GM19238 (cell line): ENCODE data around the gene FRYL.
"Not testable (repeated sequence)": the region's sequence is repeated elsewhere in the genome, so short reads cannot be mapped to it uniquely, and the experiment has no call there.

ENCODE experiments used
- DNase-seq: peaks from one replicate; pipeline ENCODE4 v3.0.0; 2011; ENCODE audit warnings: low spot score; ENCODE audit not compliant: insufficient read length

Gene FRYL

DNA sequence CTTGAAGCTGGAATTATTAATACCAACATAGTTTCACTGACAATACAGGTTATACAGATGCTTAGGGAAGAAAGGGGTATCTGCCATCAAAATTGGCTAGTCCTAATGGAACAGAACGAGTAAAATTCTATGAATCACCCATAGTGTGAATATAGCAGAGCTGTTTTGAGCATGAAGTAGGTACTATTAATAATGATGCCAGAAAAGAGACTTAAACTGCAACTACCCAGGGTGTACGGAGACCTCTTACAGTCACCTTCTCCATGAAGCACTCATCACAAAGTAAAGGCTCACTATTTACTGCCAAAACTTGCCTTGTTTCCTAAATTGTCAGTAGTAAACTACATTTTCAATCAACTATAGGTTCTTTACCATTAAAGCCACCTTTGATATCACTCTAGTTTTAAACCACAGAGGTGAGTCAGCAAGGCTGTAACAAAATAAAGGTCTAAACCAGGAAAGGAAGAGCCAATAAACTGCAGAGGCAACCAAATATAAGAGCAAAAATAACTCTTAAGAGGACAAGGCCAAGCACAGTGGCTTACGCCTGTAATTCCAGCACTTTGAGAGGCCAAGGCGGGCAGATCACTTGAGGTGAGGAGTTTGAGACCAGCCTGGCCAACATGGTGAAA is 114.4 kb downstream of the FRYL start:
- no peak for DNase-seq

DNA sequence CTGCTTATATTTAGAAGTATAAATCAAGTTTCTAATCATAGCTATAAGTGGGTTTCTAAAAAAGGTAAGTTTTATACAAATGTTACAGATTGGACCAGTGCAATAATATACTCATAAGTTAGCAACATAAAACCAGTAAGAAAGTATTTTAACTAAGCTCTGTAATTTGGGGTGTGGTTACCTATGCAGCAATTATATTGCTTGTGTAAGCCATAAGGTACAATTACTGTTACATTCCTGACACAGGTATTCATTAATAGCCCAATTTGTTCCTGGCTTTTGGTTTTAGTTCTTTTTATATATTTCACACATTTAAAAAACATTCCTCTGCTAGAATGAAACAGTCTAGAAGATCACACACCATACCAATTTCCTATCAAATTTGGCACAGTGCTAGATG is 115.1 kb downstream of the FRYL start:
- DNase-seq = no peak

DNA sequence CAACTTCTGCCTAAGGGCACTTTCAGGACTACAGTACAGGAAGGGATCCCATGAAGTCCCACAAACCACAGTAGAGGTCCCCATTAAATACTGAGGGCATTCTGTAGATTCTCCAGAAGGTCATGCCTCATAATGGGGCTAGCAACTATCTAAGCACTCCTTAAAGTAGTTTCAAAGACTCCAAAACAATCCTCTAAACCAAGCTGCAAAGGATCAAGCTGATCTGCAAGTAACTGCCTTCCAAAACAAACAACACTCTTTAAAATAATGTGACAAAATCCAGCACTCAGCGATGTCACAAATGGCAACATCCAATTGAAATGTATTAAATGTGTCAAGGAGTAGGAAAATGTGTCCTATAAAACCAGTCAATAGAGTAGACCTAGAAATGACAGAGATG is 118.7 kb downstream of the FRYL start:
- no peak for DNase-seq

DNA sequence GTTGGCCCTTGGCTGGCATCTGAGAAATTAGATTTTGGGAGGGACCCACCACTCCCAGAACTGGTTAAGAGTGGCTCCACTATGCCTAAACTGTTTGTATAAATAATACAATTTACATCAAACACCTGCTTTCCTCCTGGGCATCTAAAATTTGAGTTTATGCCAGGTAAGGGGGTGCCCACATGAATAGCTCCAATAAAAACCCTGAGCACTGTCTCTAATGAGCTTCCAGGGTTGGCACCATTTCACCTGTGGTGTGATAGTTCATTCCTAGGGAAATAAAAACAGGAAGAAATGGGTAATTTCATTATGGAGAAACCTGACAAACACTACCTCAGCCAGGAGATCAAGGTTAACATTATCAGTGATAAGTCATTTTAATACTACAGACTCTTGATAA is 119.7 kb downstream of the FRYL start:
- no peak for DNase-seq

DNA sequence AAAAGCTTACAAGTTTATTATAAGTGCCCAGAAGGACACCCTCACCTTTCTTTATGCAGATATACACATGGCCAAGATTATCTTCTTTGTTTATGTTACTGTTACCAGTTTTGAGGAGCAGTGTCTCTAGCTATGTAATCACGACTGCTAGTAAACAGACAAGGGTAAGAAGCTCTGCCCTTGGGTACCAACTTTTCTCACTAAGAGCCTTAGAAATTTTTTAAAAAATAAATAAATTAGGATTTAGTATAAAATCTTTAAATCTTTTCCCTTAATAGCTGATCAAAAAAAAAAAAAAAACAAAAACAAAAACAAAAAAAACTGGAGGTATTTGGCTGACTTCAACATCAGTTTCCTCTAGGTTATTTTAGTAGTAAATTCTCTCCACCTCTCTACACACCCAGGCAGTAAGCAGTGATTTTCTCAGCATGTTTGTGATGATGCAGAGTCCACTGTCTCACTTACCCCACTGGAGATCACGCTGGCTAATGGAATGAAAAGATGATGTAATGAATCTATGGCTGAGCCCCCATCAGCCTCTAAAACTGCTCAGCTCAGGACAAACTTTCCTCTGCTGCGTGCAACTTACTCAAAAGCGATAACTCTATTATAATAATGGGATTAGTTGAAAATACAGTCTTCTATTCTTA is 125.9 kb downstream of the FRYL start:
- no peak for DNase-seq

DNA sequence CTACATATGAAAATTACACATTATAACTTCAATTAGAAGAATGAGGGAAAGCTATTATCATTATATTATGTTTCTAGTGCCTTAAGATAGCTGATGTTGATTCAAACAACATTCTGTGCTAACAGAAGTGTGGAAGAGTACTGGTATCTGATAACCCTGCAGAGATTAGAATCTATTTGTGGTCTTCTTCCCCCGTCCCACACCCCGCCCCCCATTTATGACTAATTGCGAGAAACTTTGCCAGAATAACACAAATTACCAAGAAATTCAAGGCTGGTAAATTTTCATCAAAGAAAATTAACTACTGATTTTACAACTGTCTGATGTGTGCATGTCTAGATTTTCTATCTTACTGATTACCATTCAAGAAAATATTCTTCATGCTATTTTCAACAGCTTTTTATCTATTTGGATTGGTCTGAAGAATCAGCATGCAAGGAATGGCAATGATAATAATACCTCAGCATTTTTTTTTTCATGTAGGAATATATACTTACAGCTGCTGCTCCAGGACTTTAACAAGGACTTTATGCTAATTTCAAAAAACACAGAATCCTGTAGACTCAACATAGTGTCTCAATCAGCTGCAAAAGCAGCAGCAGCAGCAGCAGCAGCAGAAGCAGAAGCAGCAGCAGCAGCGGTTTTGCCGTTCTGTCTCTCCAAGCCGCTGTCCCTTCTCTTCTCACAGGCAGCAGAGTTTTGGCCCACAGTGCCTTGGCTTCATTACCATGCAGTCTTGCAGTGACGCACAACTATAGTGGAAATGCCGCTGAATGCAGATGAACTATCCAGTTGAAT is 126.7 kb downstream of the FRYL start:
- no peak for DNase-seq

DNA sequence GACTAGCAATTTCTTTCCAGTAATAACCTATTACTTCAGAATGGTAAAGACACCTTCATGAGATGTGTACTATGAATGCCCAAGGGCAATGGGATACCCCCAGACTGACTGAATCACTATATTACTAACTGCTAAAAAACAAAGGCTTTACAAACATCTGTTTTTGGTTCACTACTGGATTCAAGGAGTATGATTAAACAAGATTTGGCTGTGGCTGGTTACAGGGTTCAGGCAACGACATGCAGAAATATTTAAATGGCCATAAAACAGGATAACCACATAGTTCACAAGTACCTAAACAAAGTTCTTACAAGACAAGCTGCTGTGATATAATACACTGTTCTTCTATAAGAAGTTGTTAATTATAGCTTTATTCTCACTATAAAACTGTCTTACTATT is 128.2 kb downstream of the FRYL start:
- DNase-seq = no peak

DNA sequence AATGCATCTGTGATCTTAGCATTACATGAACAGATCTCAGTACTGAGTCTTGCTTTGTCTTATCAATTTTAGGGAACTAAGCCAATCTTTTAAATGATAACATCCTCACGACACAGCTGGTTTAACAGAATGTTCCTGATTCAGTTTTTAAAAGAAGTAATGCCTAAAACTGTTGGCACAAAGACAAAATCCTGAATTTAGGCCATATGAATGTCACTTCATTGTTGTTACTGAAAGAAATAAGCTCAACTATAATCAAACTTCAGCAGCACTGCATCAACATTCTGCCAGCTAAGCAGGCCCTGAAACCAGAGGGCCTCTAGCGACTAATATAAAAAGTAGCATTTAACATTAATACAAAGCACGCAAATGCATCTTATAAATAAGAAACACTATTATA is 130.6 kb downstream of the FRYL start:
- DNase-seq = no peak

DNA sequence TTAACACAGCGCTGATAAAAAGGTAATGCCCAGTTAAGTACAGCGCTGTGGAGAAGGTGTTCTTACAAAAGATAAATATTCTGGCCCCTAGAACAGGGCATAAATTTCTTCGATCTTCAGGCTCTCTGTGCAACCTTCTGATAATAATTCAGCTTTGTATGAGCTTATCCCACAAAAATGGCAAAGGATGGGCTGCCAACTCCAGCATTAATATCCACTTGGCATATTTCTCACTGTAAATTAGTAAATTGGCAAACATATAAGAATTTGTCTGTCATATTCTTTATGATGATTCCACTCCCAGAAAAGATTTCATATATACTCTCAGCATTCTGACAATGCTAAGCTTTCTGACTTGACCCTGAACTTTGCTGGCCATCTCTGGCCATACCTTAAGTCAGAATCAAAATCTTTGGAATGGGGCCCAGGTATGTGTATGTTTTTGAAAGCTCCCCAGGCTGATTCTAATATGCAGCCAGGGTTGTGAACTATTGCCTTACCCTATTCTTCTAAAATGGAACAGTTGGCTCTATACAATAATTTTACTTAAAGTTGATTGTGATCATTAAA is 134.8 kb downstream of the FRYL start:
- no peak for DNase-seq

DNA sequence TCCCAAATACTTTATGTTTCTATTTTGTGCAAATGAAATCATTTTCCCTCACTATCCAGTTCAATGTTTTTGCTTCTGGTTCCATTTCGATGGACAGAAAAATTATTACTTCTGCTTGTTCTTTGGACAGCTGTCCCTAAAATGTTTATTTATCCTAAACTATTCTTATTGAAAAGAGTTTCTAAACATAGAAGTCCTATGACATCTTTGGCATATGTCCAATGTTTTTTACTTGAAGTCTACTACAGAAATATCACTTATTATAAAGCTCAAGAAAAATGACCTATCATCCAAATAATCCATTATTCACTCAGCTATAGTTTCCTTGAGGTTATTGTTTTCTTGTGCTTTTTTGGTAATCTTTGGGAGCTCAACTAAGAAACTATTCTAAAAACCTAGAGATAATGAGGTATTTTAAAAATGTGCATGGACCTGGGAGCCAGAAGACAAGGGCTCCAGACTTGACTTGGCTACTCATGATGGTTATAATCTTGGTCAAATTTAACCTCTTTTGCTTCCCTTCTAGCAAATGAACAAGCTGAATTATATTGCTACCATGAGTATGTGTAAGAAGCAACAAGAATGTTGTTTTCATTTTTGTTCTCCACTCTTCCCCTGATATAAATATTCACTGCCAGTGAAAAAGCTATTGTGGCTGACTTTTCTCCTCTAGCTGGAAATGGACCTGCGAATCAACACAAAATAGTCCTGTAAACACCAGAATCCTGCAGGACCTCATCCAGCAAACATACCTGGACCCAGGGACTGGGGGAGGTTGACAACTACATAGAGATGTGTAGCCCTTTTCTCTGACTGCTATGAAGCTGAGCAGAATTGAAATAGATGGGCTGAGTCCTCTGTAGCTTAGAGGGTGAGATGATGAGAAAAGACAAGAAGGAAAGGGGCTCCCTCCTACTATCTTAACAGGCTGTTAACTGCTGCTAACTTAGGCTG is 137.4 kb downstream of the FRYL start:
- no peak for DNase-seq

DNA sequence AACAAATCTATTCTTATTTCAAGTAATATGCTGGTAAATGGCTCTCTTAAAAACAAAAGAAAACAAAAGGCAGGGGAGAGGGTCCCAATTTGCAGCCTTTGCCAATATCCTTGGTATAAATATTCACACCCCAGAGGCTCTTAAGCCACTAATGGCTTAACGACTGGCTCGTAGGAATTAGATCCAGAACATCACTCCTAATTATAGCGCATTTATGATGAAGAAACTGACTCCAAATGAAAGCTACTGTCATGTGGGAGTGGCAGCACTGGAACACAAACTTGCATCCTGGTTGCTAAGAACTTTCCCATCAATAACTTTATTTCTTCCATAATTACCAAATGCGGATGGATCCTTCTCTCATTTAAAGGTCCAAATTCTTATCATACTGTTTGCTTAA is 138.7 kb downstream of the FRYL start:
- no peak for DNase-seq

DNA sequence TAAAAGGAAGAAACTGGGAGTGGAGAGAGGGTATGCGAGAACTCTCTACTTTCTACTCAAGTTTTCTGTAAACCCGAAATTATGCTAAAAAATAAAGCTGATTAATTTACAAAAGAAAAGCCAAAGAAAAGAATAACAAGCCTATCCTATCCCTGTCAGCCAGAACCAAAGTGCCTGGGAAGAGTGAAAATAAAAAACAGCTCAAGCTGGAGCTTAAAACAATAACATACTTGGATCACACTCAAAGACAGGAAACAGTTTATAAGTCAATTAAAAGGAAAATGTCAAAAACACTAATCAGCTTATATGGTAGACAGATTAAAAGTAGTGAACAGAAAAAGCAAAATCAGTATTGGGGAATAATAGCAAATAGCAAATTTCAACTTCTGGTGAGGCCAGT is 139.4 kb downstream of the FRYL start:
- no peak for DNase-seq

DNA sequence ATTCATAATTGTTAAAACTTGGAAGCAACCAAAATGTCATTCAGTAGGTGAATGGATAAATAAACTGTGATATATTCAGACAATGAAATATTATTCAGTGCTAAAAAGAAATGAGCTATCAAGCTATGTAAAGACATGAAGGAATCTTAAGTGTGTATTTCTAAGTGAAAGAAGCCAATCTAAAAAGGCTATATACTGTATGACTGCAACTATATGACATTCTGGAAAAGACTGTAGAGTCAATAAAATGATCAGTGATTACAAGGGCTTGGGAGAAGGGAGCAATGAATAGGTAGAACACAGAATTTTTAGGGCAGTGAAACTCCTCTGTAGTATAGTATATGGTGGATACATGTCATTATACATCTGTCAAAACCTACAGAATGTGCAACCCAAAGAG is 139.9 kb downstream of the FRYL start:
- DNase-seq = no peak

DNA sequence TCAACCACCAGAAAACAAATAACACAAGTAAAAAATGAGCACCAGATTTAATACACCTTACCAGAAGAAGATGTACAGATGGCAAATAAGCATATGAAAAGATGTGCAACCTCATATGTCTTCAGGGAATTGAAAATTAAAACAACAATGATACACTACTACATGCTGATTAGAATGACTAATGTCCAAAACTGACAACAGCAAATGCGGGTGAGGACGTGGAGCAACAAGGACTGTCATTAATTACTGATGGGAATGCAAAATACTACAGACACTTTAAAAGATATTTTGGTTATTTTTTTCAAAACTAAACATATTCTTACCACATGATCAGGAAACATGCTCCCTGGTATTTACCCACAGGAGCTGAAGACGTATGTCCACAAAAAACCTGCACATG is 140.3 kb downstream of the FRYL start:
- DNase-seq = no peak

DNA sequence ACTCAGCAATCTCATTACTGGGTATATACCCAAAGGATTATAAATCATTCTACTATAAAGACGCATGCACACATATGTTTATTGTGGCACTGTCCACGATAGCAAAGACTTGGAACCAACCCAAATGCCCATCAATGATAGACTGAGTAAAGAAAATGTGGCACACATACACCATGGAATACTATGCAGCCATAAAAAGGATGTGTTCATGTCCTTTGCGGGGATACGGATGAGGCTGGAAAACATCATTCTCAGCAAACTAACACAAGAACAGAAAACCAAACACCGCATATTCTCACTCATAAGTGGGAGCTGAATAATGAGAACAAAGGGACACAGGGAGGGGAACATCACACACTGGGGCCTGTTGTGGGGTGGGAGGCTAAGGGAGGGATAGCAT is 141.5 kb downstream of the FRYL start:
- DNase-seq = not testable (repeated sequence)

DNA sequence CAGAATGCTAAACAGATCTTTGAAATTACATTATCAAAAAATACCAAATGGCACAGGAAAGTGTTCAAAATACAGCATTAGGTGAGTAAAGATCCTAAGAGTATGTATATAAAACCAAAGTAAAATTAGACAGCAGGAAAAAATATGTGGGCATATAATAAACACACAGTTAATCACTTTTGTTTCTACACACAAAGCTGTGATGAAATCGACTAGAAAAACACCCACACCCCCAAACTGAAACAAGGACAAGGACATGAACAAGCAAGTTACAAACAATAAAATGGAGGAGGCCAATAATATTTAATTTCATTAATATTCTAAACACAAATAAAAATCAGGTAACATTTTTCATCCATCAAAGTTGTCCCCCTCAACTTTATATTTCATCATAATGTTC is 143.2 kb downstream of the FRYL start:
- no peak for DNase-seq

DNA sequence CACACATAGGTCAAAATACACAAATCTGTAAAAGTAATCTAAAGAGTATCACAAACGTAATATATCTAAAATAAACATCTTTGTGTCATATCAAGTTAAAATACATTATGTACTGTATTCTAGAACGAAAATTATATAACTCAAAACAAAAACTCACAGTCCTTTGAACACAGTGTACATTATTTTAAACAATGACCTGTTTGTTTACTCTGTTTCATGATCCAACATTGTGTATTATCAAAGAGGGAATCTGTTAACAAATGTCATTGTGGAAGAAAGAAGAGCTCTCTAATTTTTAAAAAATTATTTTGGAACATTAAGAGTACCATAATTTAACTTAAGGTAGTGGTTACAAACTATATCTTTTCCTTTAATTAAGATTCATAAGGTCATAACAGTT is 144.1 kb downstream of the FRYL start:
- DNase-seq = no peak

DNA sequence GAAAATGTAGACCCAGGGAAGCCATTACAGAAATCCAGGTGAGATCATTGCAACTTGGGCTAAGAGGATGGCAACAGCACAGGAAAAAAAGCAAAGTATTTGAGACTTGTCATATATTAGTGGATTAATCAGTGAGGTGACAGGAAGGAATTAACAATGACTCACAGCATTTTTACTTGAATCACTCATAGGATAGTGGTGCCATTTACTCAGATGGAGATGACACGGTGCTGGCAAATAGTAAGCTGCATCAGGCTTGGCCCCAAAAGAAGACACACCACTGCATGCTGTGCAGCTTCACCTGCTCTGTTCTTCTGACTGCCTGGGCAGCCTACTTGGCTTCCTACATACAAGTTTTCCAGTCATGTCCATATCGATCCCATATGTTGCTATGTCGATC is 144.8 kb downstream of the FRYL start:
- DNase-seq = no peak

DNA sequence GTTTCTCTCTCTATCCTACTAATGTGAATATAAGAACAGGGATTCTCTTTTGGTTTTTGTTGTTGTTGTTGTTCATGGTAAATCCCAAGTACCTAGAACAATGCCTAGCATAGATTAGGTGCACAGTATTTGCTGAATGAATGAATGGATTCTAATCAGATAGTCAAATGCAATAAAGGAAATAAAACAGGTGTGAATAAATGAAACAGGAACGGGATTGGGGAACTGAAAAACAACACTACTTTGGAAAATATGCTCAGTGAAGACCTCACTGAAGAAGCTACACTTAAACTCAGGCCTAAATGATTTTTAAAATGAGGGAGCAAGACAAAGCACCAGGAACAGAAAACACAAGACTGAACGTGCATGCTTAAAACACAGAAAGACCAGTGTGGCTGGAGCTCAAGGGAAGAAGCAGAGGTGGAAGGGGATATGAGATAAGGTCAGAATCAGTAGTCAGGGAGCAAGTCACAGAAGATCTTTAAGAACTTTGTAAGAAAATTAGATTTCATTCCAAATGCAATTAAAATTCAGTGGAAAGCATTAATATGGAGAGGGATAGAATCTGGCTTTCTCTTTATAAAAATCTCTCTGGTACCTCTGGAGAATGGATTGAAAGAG is 145.3 kb downstream of the FRYL start:
- DNase-seq = no peak

DNA sequence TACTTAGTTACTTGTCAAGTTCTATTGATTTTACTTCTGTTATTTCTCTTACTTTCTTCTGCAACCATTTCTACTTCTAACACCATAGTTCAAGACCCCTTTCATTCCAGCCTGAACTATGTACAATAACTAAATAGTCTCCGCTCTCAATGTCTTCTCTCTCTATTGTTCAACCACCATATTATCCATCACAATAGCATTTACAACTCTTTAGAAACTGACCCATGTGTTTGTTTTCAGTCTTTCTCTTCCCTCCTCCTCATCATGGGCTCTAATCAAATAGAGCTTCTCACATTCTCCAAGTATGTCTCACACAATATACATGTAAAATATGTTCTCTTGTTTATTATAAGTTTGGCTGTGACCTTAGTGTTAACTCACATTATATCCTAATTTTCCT is 146.4 kb downstream of the FRYL start:
- no peak for DNase-seq

DNA sequence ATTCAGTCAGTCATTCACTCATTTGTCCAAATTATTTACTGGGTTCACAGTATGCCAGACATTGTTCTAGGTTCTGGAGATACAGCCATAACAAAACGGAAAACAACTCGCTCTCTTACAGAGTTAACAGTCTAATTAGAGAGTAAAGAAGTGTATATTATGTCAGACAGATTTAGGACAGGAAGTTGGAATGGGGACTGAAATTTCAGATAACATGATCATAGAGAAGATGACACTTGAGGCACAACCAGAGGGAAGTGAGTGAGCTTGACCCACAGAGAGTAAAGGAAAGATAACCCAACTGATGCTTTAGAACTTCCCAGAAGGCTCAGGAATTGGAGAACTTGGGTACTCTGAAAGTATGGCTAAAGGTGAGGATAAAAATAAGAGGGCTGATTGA is 150.6 kb downstream of the FRYL start:
- DNase-seq = no peak
